Lower lobe of right lung (tissue), 2 donors: ENCODE results near the gene HSD11B1L. TPM values are rescaled to one million over a fixed set of nuclear protein-coding genes. Genes with fewer than 3 reads are reported as not detected.
"Not testable (repeated sequence)": the region's sequence is repeated elsewhere in the genome, so short reads cannot be mapped to it uniquely, and the experiment has no call there.

Experiments used
- ATAC-seq, 2 donors: fragments of 200-7000 bp; cut with Tn5 transposase; one replicate each; pipeline ENCODE4 v1.9.1; 2020 to 2022; ENCODE audit warnings: mild to moderate bottlenecking in 2 of 2, moderate library complexity in 2 of 2
- DNase-seq: peaks from one replicate; pipeline ENCODE4 v3.0.0-alpha.2; 2020
- H3K27ac ChIP-seq: fragments of 200-600 bp; one replicate; pipeline ENCODE4 v1.8.0; 2022
- H3K27me3 ChIP-seq: fragments of 200-600 bp; one replicate; pipeline ENCODE4 v1.8.0; 2022; ENCODE audit warnings: low read depth
- H3K36me3 ChIP-seq: fragments of 200-600 bp; one replicate; pipeline ENCODE4 v1.8.0; 2022; ENCODE audit warnings: mild to moderate bottlenecking
- H3K4me1 ChIP-seq: fragments of 200-600 bp; one replicate; pipeline ENCODE4 v1.8.0; 2022
- H3K4me3 ChIP-seq: fragments of 200-600 bp; one replicate; pipeline ENCODE4 v1.8.0; 2022; ENCODE audit warnings: mild to moderate bottlenecking
- H3K9me3 ChIP-seq: fragments of 200-600 bp; one replicate; pipeline ENCODE4 v1.8.0; 2022
- CTCF ChIP-seq: fragments of 200-600 bp; IDR thresholded peaks from one replicate; pipeline ENCODE4 v1.8.0; 2022; ENCODE audit warnings: antibody characterized with exemption, mild to moderate bottlenecking
- intact Hi-C: fragments of 100-400 bp; cut with DNase I; formaldehyde crosslinking; loops from one replicate; pipeline ENCODE4 v1.11.0; 2022
- total RNA-seq: library from RNA; stranded (reverse); fragmentation: NEBNext Ultra II Directional; extraction: Animal tissue kit (Norgen Biotek cat#: 25700); gene quantifications from one replicate; pipeline ENCODE4 v1.2.1, GENCODE V29; 2021
- donor health status: DM: no; HTN: yes; CAD: no; lungs with severe emphysema.

The HSD11B1L gene
- total RNA-seq, 1 donor from 2014 or later = 8.6 TPM

- no peak for ATAC-seq
- Histone ChIP-seq H3K4me3 (no peak overlapping the region), H3K36me3 (peaks cover 78% of the 10 kb centered on the region), H3K9me3 (no peaks in the 10 kb centered on the region), H3K27me3 (no peaks in the 10 kb centered on the region), H3K27ac (no peak overlapping the region), H3K4me1 (no peaks in the 10 kb centered on the region)
- intact Hi-C loops = no loop called here
- no peak for TF ChIP-seq CTCF
- no peak for DNase-seq
Measured at GRCh38 chr19:5700455-5701092, 19.7 kb downstream of the HSD11B1L start.

- ATAC-seq, H3K4me3 ChIP-seq, H3K9me3 ChIP-seq, DNase-seq, H3K4me1 ChIP-seq, H3K27ac ChIP-seq, intact Hi-C loops, H3K27me3 ChIP-seq: not testable (repeated sequence)
- peaks cover 78% of the 10 kb centered on the region for H3K36me3 ChIP-seq
Measured at GRCh38 chr19:5702053-5702410, 21.2 kb downstream of the HSD11B1L start.

GRCh38 chr19:5703819-5704818 is 23.3 kb downstream of the HSD11B1L start:
- Histone ChIP-seq H3K27me3 (no peaks in the 10 kb centered on the region), H3K36me3 (peaks cover 82% of the 10 kb centered on the region), H3K4me3 (no peak overlapping the region), H3K4me1 (no peaks in the 10 kb centered on the region), H3K27ac (no peak overlapping the region), H3K9me3 (no peaks in the 10 kb centered on the region)
- TF ChIP-seq CTCF = no peak
- intact Hi-C loops = no loop called here
- no peak for ATAC-seq
- no peak for DNase-seq

GRCh38 chr19:5705552-5705951 is 24.7 kb downstream of the HSD11B1L start:
- intact Hi-C loops = no loop called here
- H3K27me3 ChIP-seq = no peaks in the 10 kb centered on the region
- peaks cover 82% of the 10 kb centered on the region for H3K36me3 ChIP-seq
- DNase-seq (no peak), ATAC-seq (no peak)
- TF ChIP-seq CTCF = no peak
- H3K27ac ChIP-seq = no peak overlapping the region
- no peaks in the 10 kb centered on the region for H3K4me1 ChIP-seq
- no peaks in the 10 kb centered on the region for H3K9me3 ChIP-seq
- no peak overlapping the region for H3K4me3 ChIP-seq

- no peak for DNase-seq
Measured at GRCh38 chr19:5706876-5707573, 26.2 kb downstream of the HSD11B1L start.

More at GRCh38 chr19:5706876-5707573, 26.2 kb downstream of the HSD11B1L start:
- TF ChIP-seq CTCF = no peak
- H3K27me3 ChIP-seq = no peaks in the 10 kb centered on the region
- no peak overlapping the region for H3K4me3 ChIP-seq
- H3K4me1 ChIP-seq = no peaks in the 10 kb centered on the region
- no peak overlapping the region for H3K27ac ChIP-seq
- H3K9me3 ChIP-seq = no peaks in the 10 kb centered on the region
- intact Hi-C loops = no loop called here
- ATAC-seq = no peak
- peaks cover 89% of the 10 kb centered on the region for H3K36me3 ChIP-seq
